Measurements from ENCODE around the gene ITSN1.

GRCh38 chr21:33884376-33885171 is 242.3 kb downstream of the ITSN1 start:
- no peak for TF ChIP-seq TAF1 (IDR thresholded peaks at IDR 0.05; ENCODE audit: borderline replicate concordance, insufficient read depth, low read length)
- no peak for TF ChIP-seq POLR2AphosphoS5 (IDR thresholded peaks at IDR 0.05; ENCODE audit: low read depth, low read length)

All from PFSK-1 (cell line).